ENCODE data around the gene ILKAP. TPM values are rescaled to one million over a fixed set of nuclear protein-coding genes. Genes with fewer than 3 reads are reported as not detected.

ILKAP gene
- total and polyA plus RNA-seq, 8 donors: 20.4 to 59.4 (median 37.8) TPM

GRCh38 chr2:238122287-238123217, 80.9 kb downstream of the ILKAP start:
- 82 to 89% (median 85%) methylated on average over 16 to 29 of the region's 29 CpGs for WGBS, 5 donors
- intact Hi-C loops (cut with DNase I; ENCODE audit: low total_unique reads): no loop called here
- no peak overlapping the region for H3K4me3 ChIP-seq
- H3K4me1 ChIP-seq: peaks cover 0 to 20% (median 9%) of the 10 kb centered on the region in 4 donors
- H3K27me3 ChIP-seq: peaks cover 0 to 28% (median 3%) of the 10 kb centered on the region in 3 donors
- no peak overlapping the region for H3K27ac ChIP-seq
- no peak for TF ChIP-seq CTCF (IDR thresholded peaks at IDR 0.05)
- TF ChIP-seq POLR2AphosphoS5 (IDR thresholded peaks at IDR 0.05): no peak
- no peak for TF ChIP-seq POLR2A (IDR thresholded peaks at IDR 0.05)
- TF ChIP-seq EP300 (IDR thresholded peaks at IDR 0.05): no peak
- no peaks in the 10 kb centered on the region for H3K36me3 ChIP-seq
- no peak for DNase-seq
- H3K9me3 ChIP-seq: no peaks in the 10 kb centered on the region

GRCh38 chr2:238121511-238122286, 81.8 kb downstream of the ILKAP start:
- no peak for DNase-seq
- Histone ChIP-seq H3K27me3 (peaks cover 0 to 36% (median 7%) of the 10 kb centered on the region in 3 donors), H3K27ac (no peak overlapping the region), H3K9me3 (no peaks in the 10 kb centered on the region), H3K4me1 (peaks cover 0 to 13% (median 3%) of the 10 kb centered on the region in 4 donors), H3K36me3 (no peaks in the 10 kb centered on the region), H3K4me3 (no peak overlapping the region)
- intact Hi-C loops (cut with DNase I; ENCODE audit: low total_unique reads): no loop called here
- no peak for TF ChIP-seq CTCF (IDR thresholded peaks at IDR 0.05)
- TF ChIP-seq EP300 (IDR thresholded peaks at IDR 0.05): no peak
- no peak for TF ChIP-seq POLR2A (IDR thresholded peaks at IDR 0.05)
- WGBS, 5 donors: 87 to 94% (median 92%) methylated on average over 23 to 27 of the region's 27 CpGs

- WGBS, 5 donors: 33 to 83% (median 38%) methylated on average over 1 to 30 of the region's 30 CpGs
- no peak for TF ChIP-seq CTCF (IDR thresholded peaks at IDR 0.05)
- no peak for TF ChIP-seq POLR2AphosphoS5 (IDR thresholded peaks at IDR 0.05)
- TF ChIP-seq POLR2A (IDR thresholded peaks at IDR 0.05): no peak
- no peaks in the 10 kb centered on the region for H3K9me3 ChIP-seq
- DNase-seq: peak in 1 of 2 donors; percentile 52
- H3K27me3 ChIP-seq: peaks cover 0 to 44% (median 7%) of the 10 kb centered on the region in 3 donors
- no peak overlapping the region for H3K27ac ChIP-seq
- no peak overlapping the region for H3K4me3 ChIP-seq
- H3K36me3 ChIP-seq: no peaks in the 10 kb centered on the region
- intact Hi-C loops (cut with DNase I; ENCODE audit: low total_unique reads): no loop called here
- peaks cover 0 to 13% (median 3%) of the 10 kb centered on the region in 4 donors for H3K4me1 ChIP-seq
Measured at GRCh38 chr2:238120463-238121298, 82.8 kb downstream of the ILKAP start.

Other genes with a start within 250 kb of the ILKAP start
- gene UBE2F, start 236.7 kb downstream of the ILKAP start, total RNA-seq: 10 to 100 TPM in 3 of 5 donors, 1 to 10 TPM in 1, not detected in 1; 6.4 to 87.0 (median 28.8) TPM
- 10 to 100 TPM; 44.9 to 63.1 (median 60.2) TPM for gene UBE2F, start 236.7 kb downstream of the ILKAP start, polyA plus RNA-seq
- gene SCLY, start 142.7 kb downstream of the ILKAP start, total RNA-seq: 10 to 100 TPM in 4 of 5 donors, 1 to 10 TPM in 1; 7.2 to 12.8 (median 12.1) TPM
- 10 to 100 TPM in 1 of 3 donors, 1 to 10 TPM in 2; 5.4 to 11.3 (median 9.9) TPM for gene SCLY, start 142.7 kb downstream of the ILKAP start, polyA plus RNA-seq
- gene ESPNL, start 103.4 kb downstream of the ILKAP start, total RNA-seq: 1 to 10 TPM in 1 of 5 donors, under 1 TPM in 1, not detected in 3; 0.73 to 1.3 TPM
- gene ESPNL, start 103.4 kb downstream of the ILKAP start, polyA plus RNA-seq: under 1 TPM; 0.05 to 0.31 (median 0.25) TPM
- gene KLHL30, start 65.0 kb downstream of the ILKAP start, total RNA-seq: 1 to 10 TPM in 2 of 5 donors, under 1 TPM in 1, not detected in 2; 0.29 to 1.7 (median 1.3) TPM
- under 1 TPM; 0.06 to 0.46 (median 0.15) TPM for gene KLHL30, start 65.0 kb downstream of the ILKAP start, polyA plus RNA-seq
- gene ERFE, start 44.7 kb downstream of the ILKAP start, total RNA-seq: 1 to 10 TPM in 1 of 5 donors, under 1 TPM in 1, not detected in 3; 0.89 to 1.1 TPM
- gene ERFE, start 44.7 kb downstream of the ILKAP start, polyA plus RNA-seq: under 1 TPM in 2 of 3 donors, not detected in 1; 0.13 to 0.75 TPM
- 100 to 1,000 TPM in 1 of 5 donors, 10 to 100 TPM in 1, 1 to 10 TPM in 2, not detected in 1; 6.7 to 222 (median 45.5) TPM for gene HES6, start 36.3 kb upstream of the ILKAP start, total RNA-seq
- 10 to 100 TPM; 10.8 to 20.0 (median 17.0) TPM for gene HES6, start 36.3 kb upstream of the ILKAP start, polyA plus RNA-seq
- 100 to 1,000 TPM in 1 of 5 donors, 10 to 100 TPM in 4; 20.9 to 188 (median 40.8) TPM for gene PER2, start 84.9 kb upstream of the ILKAP start, total RNA-seq
- gene PER2, start 84.9 kb upstream of the ILKAP start, polyA plus RNA-seq: 1 to 10 TPM; 4.4 to 9.8 (median 7.3) TPM
- 10 to 100 TPM in 3 of 5 donors, 1 to 10 TPM in 1, under 1 TPM in 1; 0.58 to 21.1 (median 10.7) TPM for gene TRAF3IP1, start 116.8 kb upstream of the ILKAP start, total RNA-seq
- gene TRAF3IP1, start 116.8 kb upstream of the ILKAP start, polyA plus RNA-seq: 10 to 100 TPM in 2 of 3 donors, 1 to 10 TPM in 1; 4.4 to 20.6 (median 10.8) TPM
- gene ASB1, start 223.2 kb upstream of the ILKAP start, total RNA-seq: 10 to 100 TPM; 10.7 to 36.8 (median 20.6) TPM
- gene ASB1, start 223.2 kb upstream of the ILKAP start, polyA plus RNA-seq: 10 to 100 TPM; 15.4 to 20.6 (median 16.5) TPM

All from stomach (tissue), 9 donors.